Nucleus accumbens (tissue), 56 donors: Measurements from ENCODE around the gene GRB2.
A peak's percentile ranks its signal among the peaks of the same experiment; 100 is the strongest.

Experiments
- DNase-seq, 56 donors: peaks; one replicate each; lab custom pipeline; 2025; lab: John Stamatoyannopoulos, UW

GRB2 gene

DNA sequence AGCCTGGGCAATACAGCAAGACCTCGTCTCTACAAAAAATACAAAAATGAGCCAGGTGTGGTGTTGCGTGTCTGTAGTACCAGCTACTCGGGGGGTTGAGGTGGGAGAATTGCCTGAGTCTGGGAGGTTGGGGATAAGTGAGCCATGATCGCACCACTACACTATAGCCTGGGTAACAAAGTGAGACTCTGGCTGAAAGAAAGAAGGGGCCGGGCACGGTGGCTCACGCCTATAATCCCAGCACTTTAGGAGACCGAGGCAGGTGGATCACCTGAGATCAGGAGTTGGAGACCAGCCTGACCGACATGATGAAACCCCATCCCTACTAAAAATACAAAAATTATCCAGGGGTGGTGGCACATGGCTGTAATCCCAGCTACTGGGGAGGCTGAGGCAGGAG is 10.5 kb upstream of the GRB2 start:
- no peak for DNase-seq

- no peak for DNase-seq
These were observed 9.0 kb upstream of the GRB2 start for GRCh38 chr17:75414488-75414887.

DNA sequence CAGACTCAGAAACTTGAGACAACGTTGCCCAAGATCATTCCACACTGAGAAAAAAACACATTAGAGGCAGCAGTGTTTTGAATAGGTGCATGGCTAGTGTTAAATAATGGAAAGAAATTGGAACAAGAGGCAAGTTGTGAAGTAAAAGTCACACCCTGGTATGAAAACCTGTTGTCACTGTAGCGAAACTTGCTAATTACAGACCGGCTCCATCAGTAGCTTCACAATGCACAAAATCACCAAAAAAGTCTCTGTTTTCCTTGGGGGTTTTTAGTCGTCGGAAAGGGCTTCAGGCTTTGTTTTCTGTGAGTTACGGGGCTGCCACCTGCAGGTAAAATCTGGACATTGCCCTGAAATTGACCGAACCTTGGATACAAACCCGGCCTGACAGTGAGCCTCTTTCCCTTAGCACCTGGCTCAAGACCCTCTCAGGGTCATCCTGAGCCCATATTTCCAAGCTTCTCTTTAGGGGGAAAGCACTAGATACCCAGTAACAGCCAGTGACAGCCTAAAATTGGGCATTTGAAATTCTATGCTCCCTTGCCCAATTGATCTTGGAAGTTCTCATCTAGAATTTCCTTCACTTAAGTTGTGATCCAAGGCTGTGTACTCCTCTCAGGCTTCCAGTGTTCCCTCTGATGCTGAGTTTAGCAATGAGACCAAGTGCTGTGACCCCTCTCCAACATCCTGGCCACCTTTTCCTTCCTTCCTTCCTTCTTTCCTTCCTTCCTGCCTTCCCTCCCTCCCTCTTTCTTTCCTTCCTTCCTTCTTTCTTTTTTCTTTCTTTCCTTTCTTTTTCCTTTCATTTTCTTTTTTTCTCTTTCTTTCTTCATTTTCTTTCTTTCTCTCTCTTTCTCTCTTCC is 7.2 kb upstream of the GRB2 start:
- peak in 42 of 56 donors; percentile 2 to 69 (median 16) for DNase-seq

GRCh38 chr17:75411328-75412067 is 6.0 kb upstream of the GRB2 start:
- no peak for DNase-seq

DNA sequence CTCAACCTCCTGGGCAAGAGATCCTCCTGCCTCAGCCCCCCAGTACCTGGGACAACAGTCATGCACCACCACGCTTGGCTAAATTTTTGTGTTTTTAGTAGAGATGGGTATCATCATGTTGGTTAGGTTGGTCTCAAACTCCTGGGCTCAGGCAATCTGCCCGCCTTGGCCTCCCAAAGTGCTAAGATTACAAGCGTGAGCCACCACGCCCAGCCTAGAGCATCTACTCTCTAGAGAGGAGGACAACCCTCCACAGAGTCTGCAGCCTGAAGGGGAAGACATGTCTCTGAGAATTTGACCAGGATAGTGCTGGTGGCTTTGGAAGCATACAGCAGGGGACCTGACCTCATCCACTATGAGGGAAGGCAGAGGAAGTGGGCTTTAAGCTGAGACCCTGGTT is 4.7 kb upstream of the GRB2 start:
- no peak for DNase-seq

- DNase-seq: peak in 15 of 56 donors; percentile 2 to 60 (median 29)
These were observed 2.3 kb upstream of the GRB2 start for GRCh38 chr17:75407655-75408352.

GRCh38 chr17:75406222-75406615 is 741 bp upstream of the GRB2 start:
- peak in 30 of 56 donors; percentile 3 to 55 (median 28) for DNase-seq

- DNase-seq: peak in 34 of 56 donors; percentile 11 to 65 (median 45)
These were observed 630 bp downstream of the GRB2 start for GRCh38 chr17:75404731-75405364.

GRCh38 chr17:75404223-75404730 is 1.2 kb downstream of the GRB2 start:
- peak in 47 of 56 donors; percentile 2 to 76 (median 33) for DNase-seq

DNA sequence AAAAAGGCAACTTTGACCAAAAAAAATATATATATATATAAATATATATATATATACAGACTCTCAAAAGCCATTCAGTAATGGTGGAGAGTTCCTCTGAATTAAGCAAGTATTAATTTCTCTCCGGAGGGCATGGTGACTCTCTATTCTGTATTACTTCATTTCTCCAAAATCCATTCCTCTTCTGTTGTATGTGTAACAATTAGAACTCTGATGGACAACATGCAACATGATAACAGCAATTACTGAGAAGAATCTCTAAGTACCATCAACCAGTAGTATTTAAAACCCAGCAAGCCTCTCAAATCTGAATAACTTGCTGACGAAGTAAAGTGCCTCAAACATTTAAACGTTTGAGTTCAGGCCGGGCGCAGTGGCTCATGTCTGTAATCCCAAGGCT is 2.3 kb downstream of the GRB2 start:
- no peak for DNase-seq

DNA sequence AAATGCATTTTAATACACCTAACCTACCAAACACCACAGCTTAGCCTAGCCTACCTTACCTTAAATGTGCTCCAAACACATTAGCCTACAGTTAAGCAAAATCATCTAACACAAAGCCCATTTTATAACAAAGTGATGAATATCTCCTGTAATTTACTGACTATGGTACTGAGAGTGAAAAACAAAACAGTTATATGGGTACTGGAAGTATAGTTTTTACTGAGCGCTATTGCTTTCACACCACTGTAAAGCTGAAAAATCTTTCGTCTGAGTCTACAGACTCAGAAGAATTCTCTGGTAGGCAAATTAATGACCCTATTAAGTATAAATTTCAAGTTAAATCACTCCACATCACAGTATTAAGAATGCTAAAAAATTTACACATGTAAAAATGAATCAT is 3.5 kb downstream of the GRB2 start:
- no peak for DNase-seq

DNA sequence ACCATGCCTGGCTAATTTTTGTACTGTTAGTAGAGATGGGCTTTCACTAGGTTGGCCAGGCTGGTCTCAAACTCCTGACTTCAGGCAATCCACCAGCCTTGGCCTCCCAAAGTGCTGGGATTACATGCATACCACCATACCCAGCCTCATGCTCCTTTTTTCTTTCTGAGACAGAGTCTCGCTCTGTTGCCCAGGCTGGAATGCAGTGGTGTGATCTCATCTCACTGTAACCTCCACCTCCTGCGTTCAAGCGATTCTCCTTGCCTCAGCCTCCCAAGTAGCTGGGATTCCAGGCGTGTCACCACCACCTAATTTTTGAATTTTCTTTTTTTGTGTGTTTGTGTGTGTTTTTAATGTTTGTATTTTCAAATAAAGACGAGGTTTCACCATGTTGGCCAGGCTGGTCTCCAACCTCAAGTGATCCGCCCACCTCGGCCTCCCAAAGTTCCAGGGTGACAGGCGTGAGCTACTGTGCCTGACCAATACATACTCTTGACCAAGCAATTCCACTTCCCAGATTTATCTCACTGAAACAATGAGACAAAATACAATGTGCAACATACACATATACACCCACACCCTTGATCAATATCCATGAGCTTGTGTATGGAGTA is 5.0 kb downstream of the GRB2 start:
- no peak for DNase-seq

DNA sequence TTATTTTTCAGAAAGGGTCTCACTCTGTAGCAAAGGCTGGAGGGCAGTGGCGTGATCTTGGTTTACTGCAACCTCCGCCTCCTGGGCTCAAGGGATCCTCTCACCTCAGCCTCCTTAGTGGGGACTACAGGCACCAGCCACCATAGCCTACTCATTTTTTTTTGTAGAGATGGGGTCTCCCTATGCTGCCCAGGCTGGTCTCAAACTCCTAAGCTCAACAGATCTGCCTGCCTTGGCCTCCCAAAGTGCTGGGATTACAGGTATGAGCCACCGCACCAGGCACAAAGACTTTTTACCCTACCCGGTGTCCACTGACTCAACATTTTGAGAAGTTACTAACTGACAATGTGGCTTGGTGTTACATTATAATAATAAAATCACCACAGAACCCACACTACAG is 7.2 kb downstream of the GRB2 start:
- DNase-seq: no peak

- DNase-seq: no peak
These were observed 8.3 kb downstream of the GRB2 start for GRCh38 chr17:75397217-75397616.

DNA sequence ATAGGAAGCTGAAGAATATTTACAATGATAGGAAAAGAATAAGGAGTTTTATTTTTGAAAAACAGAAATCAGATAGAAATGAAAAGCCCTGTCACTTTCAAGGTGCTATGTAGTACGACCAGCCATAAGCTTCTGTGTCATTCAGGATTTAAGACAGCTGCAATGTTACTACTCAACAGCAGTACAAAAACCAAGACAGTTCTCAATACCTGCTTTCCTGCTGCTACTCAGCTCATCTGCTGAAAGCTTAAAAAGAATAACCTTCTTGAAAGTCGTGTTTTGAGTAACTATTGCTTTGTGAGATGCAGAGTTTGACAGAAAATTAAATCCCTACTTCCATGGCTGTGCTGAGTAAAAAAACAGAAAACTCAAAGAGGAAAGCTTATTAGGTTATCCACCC is 8.7 kb downstream of the GRB2 start:
- no peak for DNase-seq

DNA sequence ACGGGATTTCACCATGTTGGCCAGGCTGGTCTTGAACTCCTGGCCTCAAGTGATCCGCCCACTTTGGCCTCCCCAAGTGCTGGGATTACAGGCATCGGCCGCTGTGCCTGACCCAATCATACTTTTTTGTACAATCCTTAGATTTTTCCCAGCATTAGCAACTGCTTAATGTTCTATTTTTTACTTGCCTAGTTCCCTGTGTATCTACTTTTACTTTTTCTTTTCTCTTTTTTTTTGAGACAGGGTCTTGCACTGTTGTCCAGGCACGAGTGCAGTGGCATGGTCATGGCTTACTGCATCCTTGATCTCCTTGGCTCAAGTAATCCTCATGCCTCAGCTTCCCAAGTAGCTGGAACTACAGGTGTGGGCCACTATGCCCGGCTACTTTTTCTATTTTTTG is 9.5 kb downstream of the GRB2 start:
- no peak for DNase-seq

DNA sequence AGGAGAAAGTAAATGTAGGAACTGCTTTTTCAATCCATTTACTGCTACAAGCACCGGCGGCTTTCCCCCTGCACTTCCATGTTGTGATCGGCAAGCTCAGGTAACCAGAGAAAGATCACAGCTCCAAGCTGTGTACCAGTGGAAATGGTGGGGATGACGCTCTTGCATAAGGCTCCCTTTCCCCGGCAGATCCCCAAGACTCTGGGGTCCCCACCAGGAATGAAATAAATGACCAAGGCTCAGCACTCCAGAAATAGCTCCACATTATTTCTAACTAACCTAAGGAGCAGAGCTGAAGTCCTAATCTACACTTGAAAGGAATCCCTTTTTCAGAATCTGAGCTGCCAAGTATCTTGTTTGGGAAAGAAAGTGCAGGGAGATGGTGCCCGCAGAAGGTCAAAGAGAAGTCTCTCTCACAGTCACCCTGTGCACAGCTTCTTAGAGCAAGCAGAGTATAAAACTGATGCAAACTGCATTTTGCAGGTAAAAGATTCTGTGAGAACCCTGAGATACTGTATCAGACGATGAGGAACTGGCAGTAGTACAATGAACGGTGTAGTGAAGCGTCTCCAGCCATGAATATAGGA is 11.1 kb downstream of the GRB2 start:
- DNase-seq: peak in 2 of 56 donors; percentile 17 to 43

- DNase-seq: peak; percentile 73 to 99 (median 98)
These were observed 11.8 kb downstream of the GRB2 start for GRCh38 chr17:75393523-75394331.

DNA sequence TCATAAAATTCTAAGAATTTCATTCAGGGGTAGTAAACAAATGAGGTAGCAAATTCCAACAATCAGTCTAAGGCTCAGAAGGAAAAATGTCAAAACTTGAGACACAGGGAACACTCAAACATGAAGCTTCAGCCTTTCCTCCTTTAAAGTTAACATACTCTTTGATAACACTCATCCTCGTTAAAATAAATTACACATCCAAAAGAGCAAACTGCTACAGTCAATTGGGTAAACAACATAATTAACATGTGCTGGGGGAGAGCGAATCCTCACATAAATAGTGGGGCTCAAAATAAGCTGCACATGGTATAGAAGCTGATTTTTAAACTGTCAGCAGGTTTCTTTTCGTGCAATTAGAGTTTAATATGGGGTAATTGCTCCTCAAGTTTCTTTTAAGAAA is 12.9 kb downstream of the GRB2 start:
- no peak for DNase-seq
